ENCODE results near the gene RFX7.

Gene RFX7

DNA sequence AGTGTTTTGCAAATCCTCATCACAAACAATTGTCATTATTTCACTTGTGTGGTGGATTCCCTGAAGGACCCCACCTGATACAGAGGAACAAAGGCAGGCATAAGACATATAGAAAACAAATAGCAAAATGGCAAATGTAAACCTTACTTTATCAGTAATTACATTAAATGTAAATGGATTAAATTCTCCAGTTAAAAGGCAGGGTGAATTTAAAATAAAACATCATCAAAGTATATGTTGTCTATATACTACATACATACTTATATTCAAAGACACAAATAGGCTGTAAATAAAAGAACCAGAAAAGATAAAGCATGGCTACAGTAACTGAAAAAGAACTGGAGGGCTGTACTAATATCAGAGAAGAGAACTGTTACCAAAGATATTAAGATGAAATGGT, 117.3 kb downstream of the RFX7 start:
- DNase-seq (ENCODE audit: low spot score) = no peak

DNA sequence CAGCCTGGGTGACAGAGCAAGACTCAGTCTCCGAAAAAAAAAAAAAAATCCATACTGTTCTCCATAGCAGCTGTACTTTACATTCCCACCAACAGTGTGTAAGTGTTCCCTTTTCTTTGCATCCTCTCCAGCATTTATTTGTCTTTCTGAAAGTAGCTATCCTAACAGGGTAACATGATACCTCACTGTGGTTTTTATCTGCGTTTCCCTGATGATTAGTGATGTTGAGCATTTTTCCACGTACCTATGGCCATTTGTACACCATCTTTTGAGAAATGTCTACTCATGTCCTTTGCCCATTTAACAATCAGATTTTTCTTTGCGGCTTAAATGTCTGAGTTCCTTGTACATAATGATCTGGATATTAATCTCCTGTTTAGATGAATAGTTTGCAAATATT, 119.3 kb downstream of the RFX7 start:
- DNase-seq (ENCODE audit: low spot score) = no peak

DNA sequence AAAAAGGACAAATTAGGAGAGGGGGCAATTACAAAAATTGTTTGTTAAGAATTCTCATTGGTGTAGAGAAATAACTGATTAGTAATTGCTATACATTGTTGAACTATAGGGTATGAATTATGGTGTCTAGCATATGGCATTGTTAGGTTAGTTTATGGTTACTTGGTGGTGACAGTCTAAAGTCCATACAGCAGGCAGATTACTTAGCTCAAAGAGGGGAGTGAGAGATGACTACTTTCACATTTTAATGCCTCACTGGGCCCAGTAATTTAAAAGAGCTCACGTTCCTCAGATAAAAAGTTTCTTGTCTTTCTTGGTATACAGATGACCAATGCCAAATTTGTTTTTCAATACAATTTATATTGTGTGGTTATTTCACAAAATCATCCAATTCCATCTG, 137.8 kb downstream of the RFX7 start:
- no peak for DNase-seq (ENCODE audit: low spot score)

DNA sequence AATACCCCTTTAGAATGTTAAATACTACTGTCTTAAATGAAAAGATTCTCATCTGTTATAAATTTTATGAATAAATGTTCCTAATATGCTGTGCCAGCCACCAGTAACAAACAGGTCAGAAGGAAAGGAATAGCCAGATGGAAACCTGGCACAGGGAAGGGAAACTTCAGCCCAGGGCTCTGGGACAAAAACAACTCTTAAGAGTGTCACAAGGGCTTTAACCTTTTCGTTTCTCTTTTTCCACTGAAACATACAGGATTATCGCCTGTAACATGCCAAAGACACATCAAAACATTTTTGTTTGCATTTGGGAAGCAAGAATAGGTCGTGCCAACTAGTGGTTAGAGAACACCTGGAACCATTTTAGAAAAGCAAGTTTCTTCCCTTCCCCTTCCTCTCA, 141.2 kb downstream of the RFX7 start:
- DNase-seq (ENCODE audit: low spot score) = no peak

DNA sequence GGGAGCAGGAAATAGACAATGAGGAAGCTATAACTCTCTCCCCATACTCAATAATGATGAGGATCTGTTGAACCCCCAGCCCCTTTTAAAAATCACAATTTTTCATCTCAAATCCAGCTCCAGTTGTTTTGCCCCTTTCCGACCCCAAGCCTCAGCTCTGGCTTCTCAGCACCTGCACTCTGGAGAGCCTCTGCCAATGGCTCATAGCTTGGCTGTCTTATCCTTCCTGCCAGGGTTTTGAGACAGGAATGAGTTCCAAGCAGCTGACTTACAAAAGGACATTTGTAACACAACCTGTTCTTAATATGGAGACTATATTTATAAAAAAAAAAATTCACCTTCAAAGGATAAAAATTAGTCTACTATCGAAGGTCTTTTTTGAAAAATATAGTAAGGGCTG, 144.4 kb downstream of the RFX7 start:
- DNase-seq (ENCODE audit: low spot score) = no peak

DNA sequence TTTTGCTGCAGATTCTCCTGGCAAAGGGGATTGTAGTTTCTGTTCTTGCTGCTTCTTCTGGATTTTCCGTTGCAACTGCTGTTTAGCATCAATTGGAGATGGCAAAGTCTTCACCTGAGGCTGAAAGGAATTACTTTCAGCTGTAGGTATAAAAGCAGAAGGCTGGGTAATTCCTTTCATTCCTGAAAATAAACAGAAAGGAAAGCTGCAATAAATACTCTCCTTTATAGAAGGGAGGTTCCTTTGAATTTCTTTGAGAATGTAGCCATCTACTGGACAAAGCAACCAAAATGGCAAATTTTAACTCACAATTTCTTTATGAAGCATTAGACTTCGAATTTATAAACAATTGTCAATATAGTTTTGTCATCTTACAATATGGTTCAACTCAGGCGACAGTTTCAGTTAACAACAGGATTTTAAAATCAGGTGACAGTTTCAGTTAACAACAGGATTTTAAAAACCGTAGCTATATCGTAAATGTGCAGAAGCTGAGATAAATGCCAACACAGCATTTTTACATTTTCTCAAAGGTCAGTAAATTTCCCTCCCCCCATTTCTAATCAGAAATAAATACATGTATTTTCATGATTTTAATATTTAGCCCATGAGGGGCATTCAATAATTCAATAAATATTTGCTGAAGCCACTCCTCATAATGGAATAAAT, 145.3 kb downstream of the RFX7 start:
- DNase-seq (ENCODE audit: low spot score) = no peak

DNA sequence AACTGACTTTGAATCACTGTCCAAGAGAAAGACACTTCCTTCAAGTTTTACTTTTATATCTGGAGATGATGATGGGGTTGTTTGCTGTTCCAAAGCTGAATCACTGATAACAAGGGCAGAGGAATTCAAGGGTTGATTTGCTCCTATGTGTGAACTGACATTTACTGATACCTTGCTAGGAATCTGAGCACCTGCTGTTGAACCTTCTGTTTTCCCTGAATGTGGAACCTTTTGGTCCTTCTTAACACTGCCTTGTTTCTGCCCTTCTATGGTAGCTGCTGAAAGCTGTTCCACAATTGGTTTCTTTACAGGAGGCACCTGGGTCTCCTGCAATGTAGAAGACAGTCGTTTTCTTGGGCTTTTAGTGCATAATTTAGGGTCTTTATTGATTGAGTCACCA, 148.3 kb downstream of the RFX7 start:
- no peak for DNase-seq (ENCODE audit: low spot score)

DNA sequence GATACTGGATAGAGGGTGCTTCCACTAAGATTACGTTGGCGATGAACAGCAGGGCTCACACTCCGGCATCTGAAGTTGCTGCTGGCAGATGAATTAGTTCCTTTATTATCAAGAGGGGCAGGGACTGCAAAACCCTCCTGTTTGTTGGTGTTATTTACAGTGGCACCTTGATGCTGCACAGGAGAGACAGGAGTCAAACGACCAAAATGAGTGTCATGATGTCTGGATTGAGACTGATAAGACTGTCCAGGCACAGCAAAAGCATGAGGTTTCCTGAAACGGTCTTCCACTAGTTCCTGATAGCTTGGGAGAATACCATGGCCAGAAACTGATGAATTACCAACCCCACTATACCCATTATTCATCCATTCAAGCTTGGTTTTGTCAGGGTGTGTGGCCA, 149.5 kb downstream of the RFX7 start:
- DNase-seq (ENCODE audit: low spot score) = no peak

DNA sequence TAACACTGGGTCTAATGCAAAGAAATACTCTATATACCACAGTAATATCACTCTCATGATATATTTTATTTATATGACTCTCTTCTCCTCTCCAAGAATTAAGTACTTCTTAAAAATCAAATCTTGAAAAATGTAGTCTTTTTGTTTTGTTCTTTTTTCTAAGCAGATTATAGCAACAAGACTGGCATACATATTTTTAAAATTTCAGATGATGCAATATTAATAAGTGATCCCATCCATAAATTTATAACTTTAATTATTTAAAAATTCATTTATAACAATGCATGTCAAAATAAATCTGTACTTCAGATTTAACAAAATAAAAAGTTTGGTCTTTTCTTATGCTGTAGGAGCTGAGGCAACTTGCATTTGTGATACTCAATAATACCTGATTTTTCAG, 155.3 kb downstream of the RFX7 start:
- no peak for DNase-seq (ENCODE audit: low spot score)

DNA sequence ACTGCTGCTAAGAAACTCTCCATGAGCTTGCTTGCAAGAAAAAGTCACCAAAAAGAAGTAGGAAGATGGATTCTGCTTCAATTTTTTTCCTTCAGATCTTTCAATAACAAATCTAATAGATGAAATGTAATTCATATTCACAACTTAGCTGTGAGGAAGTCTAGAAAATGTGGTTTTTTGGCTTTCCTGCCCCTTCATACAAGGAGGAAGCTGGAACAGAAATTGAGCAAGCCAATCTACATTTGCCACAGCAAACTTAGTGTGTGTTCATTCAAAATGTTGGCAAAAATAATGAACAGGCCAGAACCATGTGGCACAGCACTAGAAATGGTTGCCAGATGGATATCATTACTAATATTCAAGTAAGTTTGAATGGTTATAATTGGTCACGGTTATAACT, 157.1 kb downstream of the RFX7 start:
- no peak for DNase-seq (ENCODE audit: low spot score)

DNA sequence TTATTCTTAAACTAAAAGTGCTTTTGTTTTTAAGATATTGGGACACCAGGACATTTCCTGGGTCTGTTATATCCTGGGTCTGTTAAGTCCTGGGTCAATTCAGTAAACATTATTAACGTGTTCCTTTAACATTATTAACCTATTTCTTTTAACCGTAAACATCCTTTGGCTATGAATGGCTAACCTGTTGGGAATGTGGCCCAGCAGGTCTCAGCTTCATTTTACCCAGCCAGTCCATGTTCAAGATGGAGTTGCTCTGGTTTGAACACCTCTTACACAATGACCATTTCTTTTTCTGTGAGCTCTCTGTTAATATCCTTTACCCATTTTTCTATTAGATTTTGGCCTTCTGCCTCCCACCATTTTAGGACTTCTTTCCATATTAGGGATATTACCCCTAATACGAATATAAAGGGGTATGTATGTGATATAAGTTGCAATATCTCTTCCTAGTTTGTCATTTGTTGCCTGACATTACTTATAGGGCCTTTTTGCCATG, 161.4 kb downstream of the RFX7 start:
- DNase-seq (ENCODE audit: low spot score) = no peak

DNA sequence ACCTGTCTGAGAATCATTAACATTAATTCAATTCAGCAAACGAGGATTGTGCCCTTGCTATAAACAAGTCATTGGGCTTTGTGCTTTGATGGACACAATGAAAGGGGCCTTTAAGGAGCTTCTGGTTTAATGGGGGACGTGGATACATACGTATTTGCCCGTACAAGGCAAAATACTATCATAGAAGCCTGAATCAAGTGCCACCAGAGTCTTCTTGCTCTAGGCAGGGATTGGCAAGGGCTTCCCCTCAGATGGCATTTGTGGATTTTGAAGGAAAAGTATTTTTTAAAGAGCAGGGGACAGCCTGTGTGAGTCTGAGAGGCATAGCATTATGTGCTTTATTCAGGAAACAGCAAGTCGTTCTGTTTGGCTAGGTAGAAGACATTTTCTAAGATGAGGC, 166.6 kb downstream of the RFX7 start:
- no peak for DNase-seq (ENCODE audit: low spot score)

DNA sequence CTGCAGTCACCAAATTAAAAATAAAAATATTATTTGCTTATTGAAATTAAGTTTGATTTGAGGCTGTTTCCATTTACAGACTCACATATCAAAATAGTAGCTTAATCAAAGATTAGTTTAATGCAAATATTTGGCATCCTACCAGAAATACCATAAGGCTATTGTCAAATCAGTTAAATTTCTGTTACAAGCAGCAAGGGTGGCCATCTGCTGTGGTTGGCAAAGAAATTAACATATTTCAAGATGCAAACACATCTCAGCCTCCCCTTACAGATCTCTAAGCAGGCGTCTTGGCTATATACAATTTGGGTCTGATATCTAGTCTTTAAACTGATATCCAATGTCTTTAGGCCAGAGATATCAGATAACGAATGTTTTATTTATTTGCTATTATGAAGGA, 167.0 kb downstream of the RFX7 start:
- no peak for DNase-seq (ENCODE audit: low spot score)

DNA sequence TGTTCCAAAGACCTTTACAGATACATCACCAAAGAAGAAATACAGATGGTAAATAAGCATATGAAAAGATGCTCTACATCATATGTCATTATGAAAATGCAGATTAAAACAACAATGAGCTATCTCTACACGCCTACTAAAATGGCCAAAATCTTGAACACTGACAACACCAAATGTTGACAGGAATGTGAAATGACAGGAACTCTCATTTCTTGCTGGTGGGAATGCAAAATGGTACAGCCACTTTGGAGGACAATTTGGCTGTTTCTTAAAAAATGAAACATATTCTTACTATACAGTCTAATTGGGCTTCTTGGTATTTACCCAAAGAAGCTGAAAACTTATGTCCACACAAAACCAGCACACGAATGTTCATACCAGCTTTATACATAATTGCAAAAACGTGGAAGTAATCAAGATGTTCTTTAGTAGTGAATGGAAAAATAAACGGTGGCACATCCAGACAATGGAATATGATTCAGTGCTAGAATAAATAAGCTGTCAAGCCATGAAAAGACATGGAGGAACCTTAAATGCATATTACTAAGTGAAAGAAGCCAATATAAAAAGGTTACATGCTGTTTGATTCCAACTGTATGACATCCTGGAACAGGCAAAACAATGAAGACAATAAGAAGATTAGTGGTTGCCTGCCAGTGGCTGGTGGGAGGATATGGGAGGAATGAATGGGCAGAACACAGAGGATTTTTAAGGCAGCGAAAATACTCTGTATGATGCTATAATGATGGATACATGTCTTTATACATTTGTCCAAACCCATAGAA, 169.0 kb downstream of the RFX7 start:
- no peak for DNase-seq (ENCODE audit: low spot score)

DNA sequence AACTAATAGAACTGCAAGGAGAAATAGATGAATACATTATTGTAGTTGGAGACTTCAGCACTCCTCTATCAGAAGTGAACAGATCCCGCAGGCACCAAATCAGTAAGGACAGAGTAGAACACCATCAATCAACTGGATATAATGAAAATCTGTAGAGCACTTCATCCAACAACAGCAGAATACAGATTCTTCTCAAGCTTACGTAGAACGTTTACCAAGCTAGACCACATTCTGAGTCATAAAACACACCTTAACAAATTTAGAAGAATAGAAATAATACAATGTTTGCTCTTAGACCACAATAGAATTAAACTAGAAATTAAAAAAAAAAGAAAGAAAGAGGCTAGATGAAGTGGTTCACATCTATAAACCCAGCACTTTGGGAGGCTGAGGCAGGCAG, 179.5 kb downstream of the RFX7 start:
- no peak for DNase-seq (ENCODE audit: low spot score)

DNA sequence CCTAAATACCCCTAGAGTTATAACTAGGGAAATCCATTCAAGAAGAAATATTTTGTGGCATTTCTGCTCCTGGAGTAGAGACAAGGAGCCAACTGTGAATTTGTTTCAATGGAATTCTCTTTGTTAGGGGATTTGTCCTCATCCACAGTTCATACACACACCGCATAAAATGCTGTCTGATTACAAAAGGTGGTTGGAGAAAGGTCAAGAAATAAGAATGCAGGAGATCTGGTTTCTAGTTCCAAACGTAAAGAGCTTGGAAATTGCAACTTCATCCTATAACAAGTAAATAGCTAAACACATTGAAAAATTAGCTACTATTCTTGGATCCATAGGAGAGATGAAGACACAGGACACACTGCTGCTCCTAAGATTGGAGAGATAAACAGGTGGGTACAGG, 184.0 kb downstream of the RFX7 start:
- no peak for DNase-seq (ENCODE audit: low spot score)

DNA sequence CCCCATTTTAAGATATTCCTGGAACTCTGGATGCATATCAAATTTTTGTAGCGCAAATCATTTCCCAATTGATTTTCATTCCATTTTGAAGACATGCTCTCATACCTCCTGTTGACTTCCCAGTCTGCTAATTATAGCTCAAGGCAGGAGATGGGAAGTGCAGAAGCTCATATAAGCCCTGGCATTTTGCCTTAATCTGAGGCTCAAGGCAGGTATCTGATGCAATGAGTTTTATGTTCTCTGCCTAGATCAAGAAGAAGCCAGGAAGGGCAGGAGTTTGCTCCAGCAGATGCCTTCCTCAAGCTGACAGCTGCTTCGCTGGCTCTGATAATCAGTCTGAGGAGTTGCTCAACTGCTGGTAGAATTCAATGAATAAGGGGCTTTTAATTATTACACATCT, 184.7 kb downstream of the RFX7 start:
- DNase-seq (ENCODE audit: low spot score) = no peak

DNA sequence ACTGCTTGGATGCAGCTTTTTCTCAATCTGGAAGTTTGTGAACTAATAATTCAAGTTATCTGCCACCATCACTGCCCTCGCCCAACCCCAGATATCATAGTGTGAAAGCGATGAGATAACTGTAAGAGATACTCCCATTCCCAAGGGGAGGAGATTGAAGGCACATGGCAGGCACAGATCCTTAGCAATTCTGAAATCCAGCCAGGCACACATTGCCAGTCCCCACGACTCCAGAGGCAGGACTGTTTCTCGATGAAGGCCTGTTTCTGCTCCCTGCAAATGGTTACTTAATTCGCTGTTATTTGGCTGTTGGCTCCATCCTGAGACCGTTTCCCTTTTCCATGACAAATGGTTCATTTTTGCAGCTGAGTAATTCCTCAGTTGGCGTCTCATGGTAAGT, 187.1 kb downstream of the RFX7 start:
- no peak for DNase-seq (ENCODE audit: low spot score)

DNA sequence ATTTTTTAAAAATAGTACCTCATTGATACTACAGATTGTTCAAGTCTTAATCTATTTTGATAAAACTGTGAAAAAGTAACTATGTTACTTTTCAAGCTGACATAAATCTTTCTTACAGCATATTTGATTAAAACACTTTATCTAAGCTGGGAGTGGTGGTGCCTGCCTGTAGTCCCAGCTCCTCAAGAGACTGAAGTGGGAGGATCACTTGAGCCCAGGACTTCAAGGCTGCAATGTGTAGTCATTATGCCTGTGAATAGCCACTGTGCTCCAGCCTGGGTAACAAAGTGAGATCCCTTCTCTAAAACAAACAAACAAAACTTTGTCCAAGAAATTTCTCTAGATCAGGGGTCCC, 190.7 kb downstream of the RFX7 start:
- no peak for DNase-seq (ENCODE audit: low spot score)

DNA sequence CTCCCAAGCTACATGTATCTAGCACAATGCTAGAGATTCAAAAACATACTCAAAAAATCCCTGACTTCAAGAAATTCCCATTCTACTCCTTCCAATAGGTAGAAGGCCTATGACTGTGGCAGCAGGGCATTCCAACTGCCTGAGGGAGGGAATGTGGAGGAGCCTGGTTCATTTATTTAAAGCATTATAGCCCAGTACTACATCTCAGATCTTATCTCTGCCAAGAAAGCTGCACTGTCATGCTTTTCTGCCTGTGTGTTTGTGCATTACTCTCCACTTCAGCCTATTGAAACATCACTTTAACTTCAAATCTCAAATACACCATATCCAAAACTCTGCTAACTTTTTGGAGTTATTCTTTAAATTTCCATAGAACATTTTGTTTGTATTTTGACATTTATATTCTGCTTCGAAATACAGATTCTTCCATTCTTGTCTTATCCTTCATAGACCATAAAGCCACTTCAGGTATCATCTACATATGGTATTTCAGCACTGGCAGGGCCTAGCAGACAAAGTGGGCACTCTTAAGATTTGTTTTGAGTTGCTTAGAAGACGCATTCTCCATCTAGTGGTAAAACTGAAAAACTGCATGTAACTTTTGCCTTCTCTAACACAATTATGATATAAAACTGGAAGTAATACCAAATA, 191.2 kb downstream of the RFX7 start:
- peak; percentile 70 for DNase-seq (ENCODE audit: low spot score)

DNA sequence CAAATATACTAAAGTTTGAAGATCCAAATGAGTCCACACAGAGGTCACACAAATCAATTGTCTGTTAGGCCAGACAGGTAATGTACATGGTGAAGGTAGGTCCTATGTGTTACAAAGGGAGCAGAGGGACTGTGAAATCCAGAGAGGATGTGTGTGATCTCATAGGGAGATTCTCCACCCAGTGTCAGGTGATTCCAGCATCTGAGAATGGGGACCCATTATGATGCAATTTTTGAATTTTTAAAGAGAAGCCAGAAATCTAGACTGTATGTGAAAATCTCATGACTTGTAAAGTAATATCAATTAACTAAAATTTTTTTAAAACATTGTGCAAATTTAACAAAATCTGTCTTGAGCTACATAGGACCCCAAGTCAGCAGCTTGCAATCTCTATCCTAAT, 192.0 kb downstream of the RFX7 start:
- no peak for DNase-seq (ENCODE audit: low spot score)

DNA sequence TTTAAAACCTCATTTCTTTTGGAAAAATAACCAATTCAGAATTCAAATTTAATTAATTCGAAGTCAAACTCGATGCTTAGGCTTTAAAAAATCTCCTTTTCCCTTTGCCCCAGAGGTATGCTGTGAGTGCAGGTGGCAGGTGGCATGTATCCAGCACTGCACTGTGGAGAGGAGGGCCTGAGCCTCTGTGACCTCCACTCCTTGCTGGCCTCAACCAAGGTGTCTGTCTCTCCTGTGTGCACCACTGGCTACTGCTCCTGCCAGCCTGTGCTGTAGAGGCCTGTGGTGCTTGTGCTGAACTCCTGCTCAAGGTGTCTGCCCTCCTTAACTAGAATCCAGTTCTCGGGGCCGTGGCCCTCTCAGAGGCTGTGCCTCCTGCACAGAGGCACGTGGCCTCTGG, 194.1 kb downstream of the RFX7 start:
- no peak for DNase-seq (ENCODE audit: low spot score)

DNA sequence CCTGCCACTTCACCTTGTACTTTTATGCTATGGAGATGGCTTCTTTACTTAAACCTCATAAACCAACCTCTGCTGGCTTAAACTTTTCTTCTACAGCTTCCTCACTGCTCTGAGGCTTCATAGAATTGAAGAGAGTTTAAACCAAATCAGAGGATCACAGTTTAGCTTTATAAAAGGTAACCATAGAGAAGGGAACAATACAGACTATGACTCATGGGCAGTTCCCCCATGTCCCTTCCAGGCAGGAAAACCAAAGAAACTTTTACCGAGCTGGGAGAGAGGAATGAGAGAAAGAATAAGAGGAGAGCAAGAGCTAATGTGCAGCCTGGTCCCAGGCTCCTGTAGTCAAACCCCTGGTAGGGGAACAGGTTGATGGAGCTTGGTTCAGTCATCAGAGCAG, 196.3 kb downstream of the RFX7 start:
- no peak for DNase-seq (ENCODE audit: low spot score)

Measured in GM03348 (cell line).